Skeletal muscle tissue (tissue), 4 donors: ENCODE measurements around the gene XIRP2. TPM values are rescaled to one million over a fixed set of nuclear protein-coding genes. Genes with fewer than 3 reads are reported as not detected.

Experiments
- H3K27ac ChIP-seq: one replicate; pipeline ENCODE4 v1.7.0; 2013; ENCODE audit warnings: mild to moderate bottlenecking, low read depth, low read length, inconsistent platforms
- H3K27me3 ChIP-seq, 3 donors: one replicate each; pipeline ENCODE4 v1.7.0; 2013; ENCODE audit warnings: low read length in 3 of 3; ENCODE audit not compliant: control insufficient read depth in 3 of 3, insufficient read depth in 3 of 3
- H3K36me3 ChIP-seq, 3 donors: one replicate each; pipeline ENCODE4 v1.7.0; 2013; ENCODE audit warnings: low read length in 3 of 3; ENCODE audit not compliant: control insufficient read depth in 3 of 3, insufficient read depth in 3 of 3
- H3K4me1 ChIP-seq, 3 donors: one replicate each; pipeline ENCODE4 v1.7.0; 2013; ENCODE audit warnings: low read length in 3 of 3, mild to moderate bottlenecking in 3 of 3; ENCODE audit not compliant: control insufficient read depth in 3 of 3, insufficient read depth in 3 of 3
- H3K4me3 ChIP-seq, 3 donors: one replicate each; pipeline ENCODE4 v1.7.0; 2013; ENCODE audit warnings: low read length in 3 of 3
- H3K9ac ChIP-seq, 3 donors: one replicate each; pipeline ENCODE4 v1.7.0; 2013; ENCODE audit warnings: low read length in 3 of 3, mild to moderate bottlenecking in 3 of 3, moderate library complexity in 2 of 3, low read depth in 1 of 3
- H3K9me3 ChIP-seq, 3 donors: one replicate each; pipeline ENCODE4 v1.7.0; 2013; ENCODE audit warnings: low read length in 3 of 3; ENCODE audit not compliant: control insufficient read depth in 3 of 3
- total RNA-seq: library from RNA; depleted of rRNA; stranded (reverse); fragments of >200 nt; gene quantifications from one replicate; pipeline ENCODE4 v1.2.3, GENCODE V29; 2014
- donor health status: Osteomylitis.

XIRP2 gene
- total RNA-seq, 1 donor from 2014 or later, result 38.6 TPM

- H3K9me3 ChIP-seq, result no peaks in the 10 kb centered on the region
- H3K27ac ChIP-seq, result no peak overlapping the region
- H3K27me3 ChIP-seq, result no peaks in the 10 kb centered on the region
- H3K4me1 ChIP-seq, result no peaks in the 10 kb centered on the region
- H3K36me3 ChIP-seq, result no peaks in the 10 kb centered on the region
- H3K4me3 ChIP-seq, result no peak overlapping the region
- H3K9ac ChIP-seq, result no peak overlapping the region
These were observed 4.1 kb downstream of the XIRP2 start for GRCh38 chr2:166892397-166892796.

DNA sequence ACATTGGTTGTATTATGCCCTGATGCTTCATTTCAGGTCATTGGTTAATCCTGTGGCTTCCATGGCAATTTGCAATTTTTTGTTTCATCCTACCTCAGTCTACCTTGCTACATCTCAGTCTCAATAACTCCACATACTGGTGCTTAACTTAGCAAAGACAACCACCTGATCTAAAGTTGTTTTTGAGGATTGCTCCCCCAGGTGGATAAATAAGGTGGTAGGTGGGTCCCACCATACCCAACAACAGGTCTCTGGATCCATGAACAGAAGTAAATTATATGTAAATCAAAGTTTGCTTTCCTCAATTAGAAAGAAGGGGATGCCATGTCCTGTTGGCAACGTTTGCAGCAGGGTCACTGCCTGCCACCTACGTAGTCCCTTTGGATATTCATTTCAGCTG lies 7.0 kb downstream of the XIRP2 start:
- Histone ChIP-seq H3K27ac (no peak overlapping the region), H3K4me3 (no peak overlapping the region), H3K9ac (no peak overlapping the region), H3K9me3 (no peaks in the 10 kb centered on the region), H3K36me3 (no peaks in the 10 kb centered on the region), H3K4me1 (no peaks in the 10 kb centered on the region), H3K27me3 (no peaks in the 10 kb centered on the region)

DNA sequence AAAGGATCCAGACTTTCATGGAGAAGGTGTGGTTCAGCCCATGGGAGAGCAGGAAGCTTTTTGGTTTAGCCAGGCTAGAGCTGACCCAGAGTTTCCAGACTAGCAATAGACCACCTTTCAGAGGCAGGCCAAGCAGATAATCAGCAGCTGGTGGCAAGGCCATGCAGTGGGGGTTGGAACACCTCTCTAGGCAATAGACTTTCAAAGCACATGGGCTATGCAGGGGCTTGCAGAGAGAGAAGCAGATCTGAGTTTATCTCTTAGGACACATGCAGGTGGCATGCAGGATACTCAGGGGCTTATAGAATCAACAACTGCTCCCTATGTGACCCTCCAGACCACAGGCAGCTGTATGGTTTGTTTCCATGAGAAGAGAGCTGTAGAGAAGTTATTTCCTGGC lies 9.4 kb downstream of the XIRP2 start:
- Histone ChIP-seq H3K36me3 (no peaks in the 10 kb centered on the region), H3K27ac (no peak overlapping the region), H3K27me3 (no peaks in the 10 kb centered on the region)

DNA sequence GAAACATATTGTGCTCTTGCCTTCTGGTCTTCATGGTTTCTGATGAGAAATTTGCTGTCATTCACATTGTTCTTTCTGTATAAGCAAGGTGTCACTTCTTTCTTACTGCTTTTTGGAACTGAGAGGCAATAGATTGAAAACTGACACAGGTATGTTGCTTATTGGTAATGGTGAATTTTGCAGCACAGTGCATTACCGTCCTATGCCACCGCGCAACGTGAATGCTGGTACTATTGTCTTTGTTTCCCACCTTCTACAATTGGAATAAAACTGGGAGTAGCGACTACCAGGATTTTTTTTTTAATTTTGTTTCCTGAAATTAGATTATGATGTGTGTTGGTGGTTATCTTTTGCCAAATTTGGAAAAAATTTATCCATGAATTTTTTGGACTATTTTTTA lies 11.4 kb downstream of the XIRP2 start:
- Histone ChIP-seq H3K27me3 (no peaks in the 10 kb centered on the region), H3K27ac (no peak overlapping the region), H3K9ac (no peak overlapping the region), H3K4me1 (no peaks in the 10 kb centered on the region), H3K9me3 (no peaks in the 10 kb centered on the region), H3K36me3 (no peaks in the 10 kb centered on the region), H3K4me3 (no peak overlapping the region)

More for the DNA sequence above, 9.4 kb downstream of the XIRP2 start:
- Histone ChIP-seq H3K9ac (no peak overlapping the region), H3K4me3 (no peak overlapping the region), H3K9me3 (no peaks in the 10 kb centered on the region), H3K4me1 (no peaks in the 10 kb centered on the region)

DNA sequence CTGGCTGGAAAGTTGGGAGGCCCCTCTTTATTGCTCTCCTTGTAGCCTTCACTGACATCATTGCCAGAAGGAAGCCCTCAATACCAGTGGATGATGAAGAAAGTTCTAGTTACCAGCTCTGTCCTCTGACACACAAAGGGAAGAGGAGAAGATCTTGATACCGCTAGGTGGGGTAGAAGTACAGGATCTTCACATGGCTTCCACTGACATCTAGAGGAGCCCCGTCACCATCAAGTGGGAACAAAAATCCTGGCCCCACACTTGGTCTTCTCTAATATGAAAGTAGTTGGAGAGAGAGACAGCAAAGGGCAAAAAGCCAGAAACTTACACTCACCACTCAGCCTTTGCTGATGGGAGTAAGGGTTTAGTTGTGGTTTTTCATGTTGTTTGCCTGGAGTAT lies 12.4 kb downstream of the XIRP2 start:
- Histone ChIP-seq H3K4me1 (no peaks in the 10 kb centered on the region), H3K27ac (no peak overlapping the region), H3K9me3 (no peaks in the 10 kb centered on the region), H3K4me3 (no peak overlapping the region), H3K36me3 (no peaks in the 10 kb centered on the region), H3K9ac (no peak overlapping the region), H3K27me3 (no peaks in the 10 kb centered on the region)

GRCh38 chr2:166901336-166901735 lies 13.1 kb downstream of the XIRP2 start:
- Histone ChIP-seq H3K4me1 (no peaks in the 10 kb centered on the region), H3K36me3 (no peaks in the 10 kb centered on the region), H3K27me3 (no peaks in the 10 kb centered on the region), H3K4me3 (no peak overlapping the region), H3K9ac (no peak overlapping the region), H3K9me3 (no peaks in the 10 kb centered on the region), H3K27ac (no peak overlapping the region)

DNA sequence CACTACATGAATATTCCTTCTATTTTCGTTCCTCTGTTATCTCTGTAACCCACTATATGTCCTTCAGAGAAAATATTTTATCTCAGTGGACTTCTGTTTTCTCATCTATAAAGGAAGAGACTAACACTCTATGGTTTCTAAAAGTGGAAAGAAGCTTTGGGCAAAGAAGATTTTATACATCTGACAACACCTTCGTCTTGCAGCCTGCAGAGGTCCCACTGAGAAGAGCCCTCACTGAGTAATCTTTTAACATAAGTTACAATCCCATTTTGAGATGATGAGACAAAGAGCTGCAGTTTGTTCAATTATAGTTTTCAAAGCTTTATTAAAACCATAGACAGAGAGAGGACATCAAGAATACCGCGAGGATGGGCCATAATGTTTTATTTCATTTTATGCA lies 28.7 kb downstream of the XIRP2 start:
- Histone ChIP-seq H3K9ac (no peak overlapping the region), H3K4me3 (no peak overlapping the region), H3K9me3 (no peaks in the 10 kb centered on the region), H3K36me3 (no peaks in the 10 kb centered on the region), H3K27me3 (no peaks in the 10 kb centered on the region), H3K4me1 (no peaks in the 10 kb centered on the region), H3K27ac (no peak overlapping the region)

GRCh38 chr2:166917415-166917814 lies 29.1 kb downstream of the XIRP2 start:
- no peak overlapping the region for H3K27ac ChIP-seq
- H3K9ac ChIP-seq, result no peak overlapping the region
- no peak overlapping the region for H3K4me3 ChIP-seq
- H3K9me3 ChIP-seq, result no peaks in the 10 kb centered on the region
- no peaks in the 10 kb centered on the region for H3K4me1 ChIP-seq
- no peaks in the 10 kb centered on the region for H3K27me3 ChIP-seq
- H3K36me3 ChIP-seq, result no peaks in the 10 kb centered on the region

DNA sequence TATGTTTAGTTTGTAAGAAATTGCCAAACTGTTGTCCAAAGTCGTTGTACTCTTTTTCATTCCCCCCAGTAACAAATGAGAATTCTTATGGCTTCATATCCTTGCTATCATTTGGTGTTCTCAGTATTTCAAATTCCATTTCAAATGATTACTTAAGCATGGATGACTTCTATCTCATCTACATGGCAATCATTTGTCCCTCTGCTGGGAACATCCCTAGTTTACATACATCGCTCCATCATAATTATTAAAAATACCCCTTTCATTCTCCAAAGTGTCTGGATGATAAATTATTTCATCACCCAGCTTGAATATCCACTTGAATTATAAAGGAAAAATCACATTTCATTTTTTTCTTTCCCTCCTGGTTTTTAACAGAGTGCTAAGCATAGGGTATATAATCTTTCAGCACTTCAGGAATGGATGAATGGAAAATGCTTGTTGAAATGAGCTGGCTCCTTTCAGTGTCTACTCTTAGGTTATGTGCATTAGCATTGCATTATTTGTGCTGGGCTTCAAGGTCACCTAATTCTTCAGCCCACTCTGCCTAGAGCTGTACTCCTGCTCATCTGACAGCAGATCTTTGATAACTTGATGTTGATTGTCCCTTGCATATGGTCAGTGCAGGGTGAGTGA lies 33.1 kb downstream of the XIRP2 start:
- H3K27ac ChIP-seq, result no peak overlapping the region

GRCh38 chr2:166924967-166925366 lies 36.7 kb downstream of the XIRP2 start:
- Histone ChIP-seq H3K27ac (no peak overlapping the region), H3K27me3 (no peaks in the 10 kb centered on the region), H3K9me3 (no peaks in the 10 kb centered on the region), H3K9ac (no peak overlapping the region), H3K36me3 (no peaks in the 10 kb centered on the region), H3K4me3 (no peak overlapping the region), H3K4me1 (no peaks in the 10 kb centered on the region)

More for the DNA sequence above, 33.1 kb downstream of the XIRP2 start:
- Histone ChIP-seq H3K4me1 (no peaks in the 10 kb centered on the region), H3K9ac (no peak overlapping the region), H3K9me3 (no peaks in the 10 kb centered on the region), H3K4me3 (no peak overlapping the region), H3K27me3 (no peaks in the 10 kb centered on the region), H3K36me3 (no peaks in the 10 kb centered on the region)
